ENCODE measurements around the gene APOBEC3G.

DNA sequence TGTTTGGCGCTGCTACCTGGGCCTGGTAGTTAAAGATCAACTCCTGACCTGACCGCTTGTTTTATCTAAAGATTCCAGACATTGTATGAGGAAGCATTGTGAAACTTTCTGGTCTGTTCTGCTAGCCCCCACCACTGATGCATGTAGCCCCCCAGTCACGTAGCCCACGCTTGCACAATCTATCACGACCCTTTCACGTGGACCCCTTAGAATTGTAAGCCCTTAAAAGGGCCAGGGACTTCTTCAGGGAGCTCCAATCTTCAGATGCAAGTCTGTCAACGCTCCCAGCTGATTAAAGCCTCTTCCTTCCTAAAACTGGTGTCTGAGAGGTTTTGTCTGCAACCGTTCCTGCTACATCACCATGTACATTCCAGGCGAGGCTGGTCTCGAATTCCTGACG lies 21.4 kb upstream of the APOBEC3G start:
- TF ChIP-seq POLR2A (IDR thresholded peaks at IDR 0.05): no peak
- TF ChIP-seq, protein P1, sequence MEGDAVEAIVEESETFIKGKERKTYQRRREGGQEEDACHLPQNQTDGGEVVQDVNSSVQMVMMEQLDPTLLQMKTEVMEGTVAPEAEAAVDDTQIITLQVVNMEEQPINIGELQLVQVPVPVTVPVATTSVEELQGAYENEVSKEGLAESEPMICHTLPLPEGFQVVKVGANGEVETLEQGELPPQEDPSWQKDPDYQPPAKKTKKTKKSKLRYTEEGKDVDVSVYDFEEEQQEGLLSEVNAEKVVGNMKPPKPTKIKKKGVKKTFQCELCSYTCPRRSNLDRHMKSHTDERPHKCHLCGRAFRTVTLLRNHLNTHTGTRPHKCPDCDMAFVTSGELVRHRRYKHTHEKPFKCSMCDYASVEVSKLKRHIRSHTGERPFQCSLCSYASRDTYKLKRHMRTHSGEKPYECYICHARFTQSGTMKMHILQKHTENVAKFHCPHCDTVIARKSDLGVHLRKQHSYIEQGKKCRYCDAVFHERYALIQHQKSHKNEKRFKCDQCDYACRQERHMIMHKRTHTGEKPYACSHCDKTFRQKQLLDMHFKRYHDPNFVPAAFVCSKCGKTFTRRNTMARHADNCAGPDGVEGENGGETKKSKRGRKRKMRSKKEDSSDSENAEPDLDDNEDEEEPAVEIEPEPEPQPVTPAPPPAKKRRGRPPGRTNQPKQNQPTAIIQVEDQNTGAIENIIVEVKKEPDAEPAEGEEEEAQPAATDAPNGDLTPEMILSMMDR (IDR thresholded peaks at IDR 0.05): no peak
- no peak for TF ChIP-seq EP300 (IDR thresholded peaks at IDR 0.05)
- no peak for TF ChIP-seq POLR2AphosphoS5 (IDR thresholded peaks at IDR 0.05)

Data from suprapubic skin (tissue), 4 donors.